B cell (primary cell): ENCODE data around the gene TMEM131L. TPM values are rescaled to one million over a fixed set of nuclear protein-coding genes. Genes with fewer than 3 reads are reported as not detected.

Experiments used
- ATAC-seq: fragments of 200-7000 bp; cut with Tn5 transposase; one replicate; pipeline ENCODE4 v1.10.0; 2021; ENCODE audit warnings: low read depth, mild to moderate bottlenecking, moderate number of reproducible peaks, moderate library complexity
- CTCF ChIA-PET: fragments of 350-600 bp; sonication (Branson Sonifier 250); formaldehyde crosslinking; loops from one replicate; lab custom pipeline; 2021; ENCODE audit warnings: antibody characterized with exemption, inconsistent platforms; lab: Charles Lee
- POLR2A ChIA-PET: fragments of 350-600 bp; sonication (Branson Sonifier 250); formaldehyde crosslinking; loops from one replicate; lab custom pipeline; 2021; ENCODE audit warnings: antibody characterized with exemption; lab: Charles Lee
- DNase-seq: peaks from one replicate; pipeline ENCODE4 v3.0.0; 2013
- H2AFZ ChIP-seq: 2 replicates; pipeline ENCODE4 v1.6.1; 2012; ENCODE audit warnings: mild to moderate bottlenecking, low read depth, low read length; ENCODE audit not compliant: insufficient read depth, poor library complexity, severe bottlenecking
- H3K27ac ChIP-seq, 2 donors: 1 replicate in 1 of 2; 2 replicates in 1 of 2; pipeline ENCODE4 v1.5.1; 2012 to 2013; ENCODE audit warnings: low read length in 2 of 2, mild to moderate bottlenecking in 2 of 2, moderate library complexity in 1 of 2
- H3K27me3 ChIP-seq, 4 experiments: fragments of 200-600 bp in 1 of 4; sonication (generic) in 1 of 4; replicated peaks in 1 of 4; 1 replicate in 2 of 4; 2 replicates in 2 of 4; pipeline versions ENCODE4 v1.6.1 to v1.7.0; 2013 to 2016; ENCODE audit warnings: low read length in 3 of 4, mild to moderate bottlenecking in 2 of 4, mixed read lengths in 1 of 4, moderate library complexity in 1 of 4; ENCODE audit not compliant: insufficient read depth in 4 of 4, control insufficient read depth in 3 of 4; ENCODE audit errors: control extremely low read depth in 1 of 4
- H3K36me3 ChIP-seq, 2 experiments: replicated peaks in 1 of 2; 1 replicate in 1 of 2; 2 replicates in 1 of 2; pipeline versions ENCODE4 v1.6.1 to v1.7.1; 2013; ENCODE audit warnings: low read length in 1 of 2; ENCODE audit not compliant: insufficient read depth in 2 of 2, control insufficient read depth in 1 of 2; ENCODE audit errors: control extremely low read depth in 1 of 2, extremely low read depth in 1 of 2
- H3K4me1 ChIP-seq, 2 donors: fragments of 200-600 bp in 1 of 2; sonication (generic) in 1 of 2; 1 replicate in 1 of 2; 2 replicates in 1 of 2; pipeline versions ENCODE4 v1.5.1 to v1.6.1; 2013 to 2017; ENCODE audit warnings: low read length in 2 of 2; ENCODE audit not compliant: control insufficient read depth in 2 of 2, insufficient read depth in 2 of 2
- H3K4me2 ChIP-seq: replicated peaks from 2 replicates; pipeline ENCODE3; 2012; ENCODE audit warnings: mild to moderate bottlenecking, low read depth, low read length; ENCODE audit not compliant: poor library complexity, severe bottlenecking
- H3K4me3 ChIP-seq, 5 experiments: fragments of 200-600 bp in 1 of 5; sonication (generic) in 1 of 5; 1 replicate in 3 of 5; 2 replicates in 2 of 5; pipeline versions ENCODE4 v1.5.1 to v1.7.0; 2011 to 2016; ENCODE audit warnings: low read length in 4 of 5, mild to moderate bottlenecking in 4 of 5, low read depth in 2 of 5, control low read depth in 1 of 5, moderate library complexity in 1 of 5; ENCODE audit not compliant: insufficient read depth in 1 of 5; ENCODE audit errors: control extremely low read depth in 1 of 5, extremely low read depth in 1 of 5
- H3K79me2 ChIP-seq: fragments of 200-600 bp; sonication (generic); one replicate; pipeline ENCODE4 v1.6.0; 2016; ENCODE audit warnings: low read length; ENCODE audit not compliant: control insufficient read depth, insufficient read depth
- H3K9ac ChIP-seq: fragments of 200-600 bp; sonication (generic); 2 replicates; pipeline ENCODE4 v1.6.1; 2017; ENCODE audit warnings: mild to moderate bottlenecking, low read length, moderate library complexity
- H3K9me3 ChIP-seq, 3 donors: one replicate each; pipeline versions ENCODE4 v1.6.1 to v1.7.1; 2013; ENCODE audit warnings: low read length in 2 of 3; ENCODE audit not compliant: control insufficient read depth in 2 of 3, insufficient read depth in 1 of 3; ENCODE audit errors: control extremely low read depth in 1 of 3
- H4K20me1 ChIP-seq: 2 replicates; pipeline ENCODE4 v1.6.0; 2012; ENCODE audit warnings: mild to moderate bottlenecking, low read length; ENCODE audit not compliant: insufficient read depth, control insufficient read depth, poor library complexity, severe bottlenecking
- H3K27ac Mint-ChIP-seq: one replicate; pipeline ENCODE4 v1.8.0; 2021; ENCODE audit warnings: mixed read lengths
- H3K27me3 Mint-ChIP-seq: one replicate; pipeline ENCODE4 v1.8.0; 2021; ENCODE audit warnings: mixed read lengths
- H3K4me1 Mint-ChIP-seq: one replicate; pipeline ENCODE4 v1.8.0; 2021; ENCODE audit warnings: mixed read lengths
- H3K4me3 Mint-ChIP-seq: one replicate; pipeline ENCODE4 v1.8.0; 2021; ENCODE audit warnings: mixed read lengths
- H3K9me3 Mint-ChIP-seq: one replicate; pipeline ENCODE4 v1.8.0; 2022; ENCODE audit warnings: mixed read lengths; ENCODE audit not compliant: insufficient read depth
- CTCF ChIP-seq: fragments of 200-600 bp; IDR thresholded peaks from one replicate; pipeline ENCODE4 v1.8.0; 2022; ENCODE audit warnings: antibody characterized with exemption, mild to moderate bottlenecking
- EZH2 ChIP-seq: IDR thresholded peaks from 2 replicates; pipeline ENCODE4 v1.6.1; 2012; ENCODE audit warnings: borderline replicate concordance, low read depth, mild to moderate bottlenecking, moderate library complexity, low read length; ENCODE audit not compliant: insufficient read depth, poor library complexity, severe bottlenecking
- WGBS: methylation state at CpG from one replicate; pipeline ENCODE4 v1.1.5; 2013; ENCODE audit warnings: missing lambda C conversion rate; ENCODE audit not compliant: insufficient coverage; 5-methylcytosine and 5-hydroxymethylcytosine counted together
- intact Hi-C: fragments of 100-400 bp; cut with micrococcal nuclease; formaldehyde crosslinking; loops from one replicate; pipeline ENCODE4 v1.10.0; 2022
- polyA plus RNA-seq: library from polyadenylated mRNA; depleted of rRNA; stranded (reverse); fragments of >200 nt; gene quantifications from 2 replicates; pipeline ENCODE4 v1.2.3, GENCODE V29; 2012
- total RNA-seq, 2 donors: library from RNA; stranded (reverse); fragments of 120-200 nt in 1 of 2; gene quantifications; 1 replicate in 1 of 2; 2 replicates in 1 of 2; pipeline versions ENCODE4 v1.2.3 to v1.2.4, GENCODE V29; 2013 to 2022

Gene TMEM131L
- total and polyA plus RNA-seq, 2 donors (not counting 1 experiment from before 2014, with no cell fraction given), result 56.4 to 120 TPM

GRCh38 chr4:153512952-153513500 is 46.9 kb downstream of the TMEM131L start:
- ChIA-PET POLR2A (no interaction called here), CTCF (interaction anchor here (1.0 to 1.8 kb wide), 2 partner anchors 11 to 85 kb away, joined by 3 to 10 read pairs; no protein-coding TSS in a partner anchor)
- DNase-seq (no peak), ATAC-seq (no peak)
- H3K27me3 ChIP-seq, result no peaks in the 10 kb centered on the region
- Mint-ChIP-seq H3K4me1 (peaks cover 65% of the 10 kb centered on the region), H3K9me3 (peaks cover 2% of the 10 kb centered on the region), H3K27me3 (no peaks in the 10 kb centered on the region), H3K4me3 (no peak overlapping the region), H3K27ac (peak overlapping the region; percentile 46)
- no peak overlapping the region for H3K4me3 ChIP-seq
- no peak overlapping the region for H3K9ac ChIP-seq
- no peak overlapping the region for H2AFZ ChIP-seq
- H3K36me3 ChIP-seq, result peaks cover 1 to 62% of the 10 kb centered on the region in 2 experiments
- H3K4me1 ChIP-seq, result peaks cover 23 to 25% of the 10 kb centered on the region in 2 donors
- H3K4me2 ChIP-seq, result peak overlapping the region; percentile 17
- peak overlapping the region in 1 of 2 donors; percentile 65 for H3K27ac ChIP-seq
- intact Hi-C loops, result no loop called here
- TF ChIP-seq CTCF, result no peak
- no peak for TF ChIP-seq EZH2
- WGBS, result no CpG with 5 or more reads among the region's 3 CpGs
- no peaks in the 10 kb centered on the region for H3K9me3 ChIP-seq
- peaks cover 100% of the 10 kb centered on the region for H3K79me2 ChIP-seq
- H4K20me1 ChIP-seq, result peaks cover 77% of the 10 kb centered on the region

GRCh38 chr4:153513596-153513995 is 47.4 kb downstream of the TMEM131L start:
- H3K9me3 ChIP-seq, result no peaks in the 10 kb centered on the region
- no peak overlapping the region for H2AFZ ChIP-seq
- peak overlapping the region; percentile 78 for H3K27ac Mint-ChIP-seq
- H3K79me2 ChIP-seq, result peaks cover 100% of the 10 kb centered on the region
- DNase-seq, result no peak
- peaks cover 67% of the 10 kb centered on the region for H3K4me1 Mint-ChIP-seq
- TF ChIP-seq CTCF (no peak), EZH2 (no peak)
- no peaks in the 10 kb centered on the region for H3K27me3 ChIP-seq
- CTCF ChIA-PET, result interaction anchor here (1.0 to 1.8 kb wide), 2 partner anchors 10 to 86 kb away, joined by 3 to 10 read pairs; no protein-coding TSS in a partner anchor
- intact Hi-C loops, result no loop called here
- H3K4me3 ChIP-seq, result no peak overlapping the region
- no peaks in the 10 kb centered on the region for H3K27me3 Mint-ChIP-seq
- H3K4me1 ChIP-seq, result peaks cover 29 to 31% of the 10 kb centered on the region in 2 donors
- H3K4me2 ChIP-seq, result no peak overlapping the region
- peaks cover 77% of the 10 kb centered on the region for H4K20me1 ChIP-seq
- POLR2A ChIA-PET, result interaction anchor here (0.7 kb wide), 1 partner anchor 15 kb away, joined by 3 read pairs; no protein-coding TSS in a partner anchor
- H3K9ac ChIP-seq, result no peak overlapping the region
- H3K27ac ChIP-seq, result peak overlapping the region in 1 of 2 donors; percentile 66
- no CpG with 5 or more reads among the region's 1 CpG for WGBS
- ATAC-seq, result no peak
- H3K36me3 ChIP-seq, result peaks cover 0 to 63% of the 10 kb centered on the region in 2 experiments
- no peak overlapping the region for H3K4me3 Mint-ChIP-seq
- H3K9me3 Mint-ChIP-seq, result peaks cover 2% of the 10 kb centered on the region
